Dermis microvascular lymphatic vessel endothelial cell (primary cell): Measurements from ENCODE around the gene FCRL2. TPM values are rescaled to one million over a fixed set of nuclear protein-coding genes. Genes with fewer than 3 reads are reported as not detected.

Source experiments
- total RNA-seq: library from RNA; depleted of rRNA; stranded (reverse); fragments of >200 nt; gene quantifications from 2 replicates; pipeline ENCODE4 v1.2.1, GENCODE V29; 2014

The FCRL2 gene
- total RNA-seq, 1 donor from 2014 or later = not detected

Other genes with a start within 250 kb of the FCRL2 start
- gene FCRL5, start 224.6 kb downstream of the FCRL2 start, total RNA-seq = not detected in 2 replicates
- not detected in 2 replicates for gene FCRL4, start 179.0 kb downstream of the FCRL2 start, total RNA-seq
- gene FCRL3, start 76.4 kb downstream of the FCRL2 start, total RNA-seq = not detected in 2 replicates
- gene FCRL1, start 43.0 kb upstream of the FCRL2 start, total RNA-seq = not detected in 2 replicates
- gene CD5L, start 64.7 kb upstream of the FCRL2 start, total RNA-seq = not detected in 2 replicates
- gene KIRREL1, start 216.5 kb upstream of the FCRL2 start, total RNA-seq = 16.2 and 19.8 TPM in 2 replicates